GM19324 (cell line): ENCODE data around the gene PPP1R13B.

Experiments used
- ATAC-seq: cut with Tn5 transposase; IDR thresholded peaks from one replicate; pipeline ENCODE4 v1.9.1; 2021; ENCODE audit warnings: mild to moderate bottlenecking, moderate library complexity; ENCODE audit not compliant: unreplicated experiment, low FRiP score

PPP1R13B gene

GRCh38 chr14:103745424-103745823 lies 102.0 kb downstream of the PPP1R13B start:
- no peak for ATAC-seq

GRCh38 chr14:103744621-103745395 lies 102.6 kb downstream of the PPP1R13B start:
- no peak for ATAC-seq

GRCh38 chr14:103743691-103744090 lies 103.7 kb downstream of the PPP1R13B start:
- no peak for ATAC-seq

GRCh38 chr14:103742499-103743255 lies 104.7 kb downstream of the PPP1R13B start:
- ATAC-seq, result no peak

- ATAC-seq, result no peak
These were observed 105.5 kb downstream of the PPP1R13B start for GRCh38 chr14:103741876-103742275.

GRCh38 chr14:103740991-103741689 lies 106.2 kb downstream of the PPP1R13B start:
- no peak for ATAC-seq

- ATAC-seq, result no peak
These were observed 107.4 kb downstream of the PPP1R13B start for GRCh38 chr14:103739793-103740501.

DNA sequence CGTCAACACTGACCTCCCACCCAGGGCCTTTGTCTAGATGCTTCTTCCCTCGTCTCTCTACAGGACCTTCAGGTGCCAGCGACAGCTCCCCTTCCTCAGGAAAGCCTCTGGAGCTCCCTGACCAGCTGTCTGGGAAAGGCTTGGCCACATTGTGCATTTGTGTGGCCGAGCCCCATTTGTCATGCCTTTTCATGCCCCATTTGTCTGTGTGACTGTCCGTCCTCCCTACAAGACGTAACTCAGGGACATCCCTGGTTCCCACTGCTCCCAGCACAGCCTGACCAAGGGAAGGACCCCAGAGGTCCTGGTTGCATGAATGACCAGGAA lies 107.9 kb downstream of the PPP1R13B start:
- ATAC-seq, result no peak

DNA sequence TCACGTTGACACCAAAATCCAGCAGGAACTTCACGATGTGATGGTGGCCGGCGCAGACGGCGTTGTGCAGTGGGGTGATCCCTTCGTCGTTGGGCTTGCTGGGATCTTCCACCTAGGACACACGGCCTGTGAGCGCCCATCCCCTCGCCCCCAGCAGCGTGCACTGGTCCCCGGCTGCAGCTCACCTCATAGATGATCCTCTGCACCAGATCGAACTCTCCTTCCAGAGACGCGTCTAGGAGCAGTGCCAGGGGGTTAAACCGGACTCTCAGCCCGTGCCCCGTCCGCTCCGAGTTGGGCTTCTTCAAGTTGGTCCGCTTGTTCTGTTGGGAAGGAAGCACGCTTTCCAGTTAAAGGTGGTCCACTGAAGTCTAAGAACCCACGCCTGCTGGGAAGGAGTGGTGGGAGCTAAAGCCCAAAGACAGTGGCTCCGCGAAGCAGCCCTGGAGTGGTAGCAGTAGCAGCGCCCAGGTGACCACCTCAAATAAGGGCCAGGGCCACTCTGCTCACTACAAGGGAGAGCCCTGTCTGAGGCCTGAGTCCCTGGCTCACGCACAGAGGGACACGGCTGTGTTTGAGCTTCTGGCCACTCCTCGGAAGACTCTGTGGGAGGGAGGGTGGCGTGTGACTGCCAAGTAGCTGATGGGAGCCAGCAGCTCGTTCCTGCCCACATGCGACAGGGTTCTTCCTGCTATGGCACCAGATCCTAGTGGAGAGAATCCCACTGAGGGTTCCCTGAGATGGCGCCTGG lies 108.5 kb downstream of the PPP1R13B start:
- no peak for ATAC-seq

- no peak for ATAC-seq
These were observed 109.2 kb downstream of the PPP1R13B start for GRCh38 chr14:103738166-103738565.

DNA sequence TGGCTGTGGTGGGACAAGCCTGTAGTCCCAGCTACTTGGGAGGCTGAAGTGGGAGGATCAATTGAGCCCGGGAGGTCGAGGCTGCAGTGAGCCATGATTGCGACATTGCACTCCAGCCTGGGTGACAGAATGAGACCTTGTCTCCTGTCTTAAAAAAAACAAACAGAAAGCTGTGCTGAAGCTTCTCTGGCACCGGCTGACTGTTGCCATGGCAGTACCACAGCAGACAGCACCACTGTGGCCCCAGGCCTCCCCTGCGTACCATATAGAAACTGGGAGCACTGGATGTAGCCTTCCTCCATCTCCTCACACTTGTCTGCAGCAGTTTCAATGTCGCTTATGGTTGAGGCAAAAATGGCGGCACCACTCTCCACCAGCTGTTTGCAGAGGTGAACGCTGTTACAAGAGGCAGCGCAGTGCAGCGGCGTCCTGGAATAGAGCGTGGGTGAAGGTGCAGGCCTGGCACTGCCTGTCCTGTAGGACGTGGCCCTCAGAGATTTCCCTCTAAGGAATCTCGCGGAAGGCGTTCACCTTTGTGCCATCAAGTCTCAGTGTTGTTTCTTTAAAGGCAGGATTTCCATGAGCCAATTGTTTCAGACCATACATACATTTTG lies 109.8 kb downstream of the PPP1R13B start:
- no peak for ATAC-seq

GRCh38 chr14:103736546-103737431 lies 110.6 kb downstream of the PPP1R13B start:
- ATAC-seq, result no peak

- no peak for ATAC-seq
These were observed 111.4 kb downstream of the PPP1R13B start for GRCh38 chr14:103735815-103736545.

DNA sequence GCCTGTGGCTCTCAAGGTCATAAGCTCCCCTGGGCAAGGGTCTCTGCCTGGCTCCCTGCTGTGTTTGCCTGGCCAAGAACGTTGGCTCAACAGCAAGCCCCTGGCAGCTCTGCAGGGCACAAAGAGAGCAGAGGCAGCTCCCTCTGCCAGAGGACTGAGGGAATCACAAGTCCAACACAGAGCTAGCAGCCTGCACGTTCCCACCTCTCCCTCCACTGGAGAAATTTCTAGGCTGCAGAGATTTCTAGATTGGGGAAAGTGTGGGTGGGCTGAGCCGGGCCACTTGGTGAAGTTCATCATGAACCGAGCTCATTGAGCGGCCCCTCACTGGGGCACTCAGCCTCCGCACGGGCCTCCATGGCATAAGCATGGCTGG lies 111.9 kb downstream of the PPP1R13B start:
- no peak for ATAC-seq

DNA sequence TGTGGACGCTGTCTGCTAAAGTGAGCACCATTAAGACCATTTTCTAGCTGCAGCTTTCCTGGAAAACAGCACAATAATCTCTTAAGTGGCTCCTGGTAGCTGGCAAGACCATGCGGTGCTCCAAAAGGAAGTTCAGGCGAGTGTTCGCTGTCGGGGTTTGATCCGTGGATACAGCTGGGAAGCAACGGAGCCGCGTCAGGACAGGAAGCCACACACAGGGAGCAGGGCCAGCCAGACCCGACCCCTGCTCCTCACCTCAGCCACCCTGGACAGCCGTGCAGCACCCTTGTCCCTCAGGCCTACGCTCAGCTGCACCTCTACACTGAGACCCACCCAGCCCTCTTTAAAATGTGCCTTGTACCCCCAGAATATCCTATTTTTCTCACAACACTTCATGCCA lies 112.4 kb downstream of the PPP1R13B start:
- no peak for ATAC-seq

DNA sequence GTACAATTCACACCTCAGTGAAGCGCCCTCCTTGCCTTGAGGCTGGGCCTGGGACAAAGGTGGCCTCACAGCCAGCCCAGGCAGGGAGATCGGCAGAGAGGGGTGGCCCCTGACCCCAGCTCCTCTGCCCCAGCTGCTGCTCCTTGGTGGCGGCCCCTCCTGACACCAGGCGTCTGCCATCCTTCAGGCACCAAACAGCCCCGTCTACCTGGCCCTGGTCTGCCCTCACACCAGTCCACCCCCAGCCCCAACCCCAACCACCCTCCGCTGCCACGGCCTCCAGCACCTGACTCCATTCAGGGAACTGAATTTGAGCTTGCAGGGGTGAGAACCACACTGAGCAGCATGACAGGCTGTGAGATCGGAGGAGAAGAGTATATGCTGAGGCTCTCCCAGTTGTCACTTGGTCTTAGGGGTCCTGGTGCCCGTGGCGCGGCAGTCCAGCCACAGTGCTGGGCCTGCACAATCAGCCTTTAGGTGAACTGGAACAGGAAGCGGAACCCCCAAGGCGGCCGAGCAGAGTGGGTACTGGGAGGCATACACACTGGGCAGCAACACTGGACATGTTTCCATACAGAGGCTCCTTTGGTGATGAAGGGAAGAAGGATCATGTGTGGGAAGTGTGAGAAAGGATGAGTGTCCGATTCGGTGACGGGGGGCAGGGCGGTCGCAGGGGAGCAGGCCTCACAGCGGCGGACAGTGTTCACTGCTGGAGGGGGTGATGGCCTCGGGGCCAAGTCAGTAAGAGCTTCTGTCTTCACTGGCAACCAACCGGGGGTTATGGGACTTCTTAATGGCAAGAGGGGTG lies 113.1 kb downstream of the PPP1R13B start:
- ATAC-seq, result no peak

GRCh38 chr14:103733651-103734050 lies 113.7 kb downstream of the PPP1R13B start:
- no peak for ATAC-seq
